ENCODE measurements around the gene SLC25A52. TPM values are rescaled to one million over a fixed set of nuclear protein-coding genes. Genes with fewer than 3 reads are reported as not detected.

The SLC25A52 gene
- total and polyA plus RNA-seq, 2 donors (not counting 3 experiments of a cell fraction or from before 2014, with no cell fraction given) = 0.06 TPM; not detected in 1

- ChIA-PET POLR2A (no interaction called here), CTCF (no interaction called here)
- Histone ChIP-seq H3K4me1 (ENCODE audit: control insufficient read depth, extremely low read depth, insufficient read depth, low read length) (no peaks in the 10 kb centered on the region), H3K27ac (ENCODE audit: insufficient read depth, low read depth, low read length) (no peak overlapping the region), H3K9ac (replicated peaks; ENCODE audit: extremely low read depth, insufficient read depth, low read length) (no peak overlapping the region), H3K27me3 (ENCODE audit: control insufficient read depth in 2 of 2, insufficient read depth in 2 of 2, low read length in 2 of 2) (peaks cover 0 to 2% of the 10 kb centered on the region in 2 experiments), H3K9me3 (replicated peaks; ENCODE audit: control insufficient read depth, insufficient read depth, low read length) (no peaks in the 10 kb centered on the region), H2AFZ (ENCODE audit: low read depth, low read length) (no peak overlapping the region), H4K20me1 (replicated peaks; ENCODE audit: control insufficient read depth, extremely low read depth, insufficient read depth, low read length) (no peaks in the 10 kb centered on the region), H3K9me1 (replicated peaks; ENCODE audit: control insufficient read depth, extremely low read depth, insufficient read depth, low read length) (no peaks in the 10 kb centered on the region), H3K36me3 (ENCODE audit: control insufficient read depth in 2 of 2, extremely low read depth in 1 of 2, insufficient read depth in 2 of 2, low read length in 2 of 2) (no peaks in the 10 kb centered on the region), H3K4me3 (replicated peaks in 1 of 3; ENCODE audit: insufficient read depth in 1 of 3, low read depth in 1 of 3, low read length in 3 of 3) (no peak overlapping the region), H3K79me2 (ENCODE audit: control insufficient read depth, insufficient read depth, low read length) (no peaks in the 10 kb centered on the region), H3K4me2 (ENCODE audit: insufficient read depth, low read length) (no peak overlapping the region)
- dilution Hi-C loops (cut with MboI; ENCODE audit: extremely low pct_ligation_motif_present, low sequenced_read_pairs) (no loop called here), intact Hi-C loops (cut with micrococcal nuclease) (no loop called here)
- no peak for TF ChIP-seq MYC (IDR thresholded peaks at IDR 0.05; ENCODE audit: low read depth, low read length)
- no peak for TF ChIP-seq POLR2A (IDR thresholded peaks at IDR 0.05; ENCODE audit: low read depth, low read length)
- no peak for TF ChIP-seq FOS (IDR thresholded peaks at IDR 0.05; ENCODE audit: borderline replicate concordance, insufficient read depth, low read length)
- no peak for TF ChIP-seq EZH2 (IDR thresholded peaks at IDR 0.05; ENCODE audit: borderline replicate concordance, low read depth, low read length, severe bottlenecking)
- TF ChIP-seq CTCF (IDR thresholded peaks at IDR 0.05; ENCODE audit: extremely low read depth in 1 of 2, insufficient read depth in 1 of 2, low read depth in 1 of 2, low read length in 2 of 2) = no peak
- no TSS peak for BruUV-seq (replicated peaks)
- FAIRE-seq (no peak), DNase-seq (ENCODE audit: low read depth, low spot score) (no peak)
Measured at GRCh38 chr18:31711365-31712172, 49.1 kb downstream of the SLC25A52 start.

- no peak overlapping the region for H3K9ac ChIP-seq (replicated peaks; ENCODE audit: extremely low read depth, insufficient read depth, low read length)
- BruUV-seq (replicated peaks) = no TSS peak
- H3K27me3 ChIP-seq (ENCODE audit: control insufficient read depth in 2 of 2, insufficient read depth in 2 of 2, low read length in 2 of 2) = peaks cover 0 to 2% of the 10 kb centered on the region in 2 experiments
- H4K20me1 ChIP-seq (replicated peaks; ENCODE audit: control insufficient read depth, extremely low read depth, insufficient read depth, low read length) = no peaks in the 10 kb centered on the region
- no peak overlapping the region for H3K4me2 ChIP-seq (ENCODE audit: insufficient read depth, low read length)
- CTCF ChIA-PET = no interaction called here
- FAIRE-seq (no peak), DNase-seq (ENCODE audit: low read depth, low spot score) (no peak)
- dilution Hi-C loops (cut with MboI; ENCODE audit: extremely low pct_ligation_motif_present, low sequenced_read_pairs) (no loop called here), intact Hi-C loops (cut with micrococcal nuclease) (no loop called here)
- H3K4me3 ChIP-seq (replicated peaks in 1 of 3; ENCODE audit: insufficient read depth in 1 of 3, low read depth in 1 of 3, low read length in 3 of 3) = no peak overlapping the region
- no peak overlapping the region for H2AFZ ChIP-seq (ENCODE audit: low read depth, low read length)
- H3K36me3 ChIP-seq (ENCODE audit: control insufficient read depth in 2 of 2, extremely low read depth in 1 of 2, insufficient read depth in 2 of 2, low read length in 2 of 2) = no peaks in the 10 kb centered on the region
- TF ChIP-seq MAX (IDR thresholded peaks at IDR 0.05; ENCODE audit: insufficient read depth, insufficient read length) (no peak), JUN (IDR thresholded peaks at IDR 0.05; ENCODE audit: borderline replicate concordance, insufficient read depth, insufficient read length, low read depth) (no peak), POLR2AphosphoS5 (IDR thresholded peaks at IDR 0.05; ENCODE audit: insufficient read depth, low read depth, low read length) (no peak), CTCF (IDR thresholded peaks at IDR 0.05; ENCODE audit: extremely low read depth in 1 of 2, insufficient read depth in 1 of 2, low read depth in 1 of 2, low read length in 2 of 2) (no peak), GATA2 (IDR thresholded peaks at IDR 0.05; ENCODE audit: insufficient read depth, insufficient read length, low read depth, low read length) (no peak), MYC (IDR thresholded peaks at IDR 0.05; ENCODE audit: low read depth, low read length) (no peak), FOS (IDR thresholded peaks at IDR 0.05; ENCODE audit: borderline replicate concordance, insufficient read depth, low read length) (no peak), POLR2A (IDR thresholded peaks at IDR 0.05; ENCODE audit: low read depth, low read length) (no peak), EZH2 (IDR thresholded peaks at IDR 0.05; ENCODE audit: borderline replicate concordance, low read depth, low read length, severe bottlenecking) (no peak)
- no peak overlapping the region for H3K27ac ChIP-seq (ENCODE audit: insufficient read depth, low read depth, low read length)
- no peaks in the 10 kb centered on the region for H3K4me1 ChIP-seq (ENCODE audit: control insufficient read depth, extremely low read depth, insufficient read depth, low read length)
- no peaks in the 10 kb centered on the region for H3K9me3 ChIP-seq (replicated peaks; ENCODE audit: control insufficient read depth, insufficient read depth, low read length)
- no peaks in the 10 kb centered on the region for H3K9me1 ChIP-seq (replicated peaks; ENCODE audit: control insufficient read depth, extremely low read depth, insufficient read depth, low read length)
- POLR2A ChIA-PET = no interaction called here
- no peaks in the 10 kb centered on the region for H3K79me2 ChIP-seq (ENCODE audit: control insufficient read depth, insufficient read depth, low read length)
Measured at GRCh38 chr18:31710826-31711225, 49.9 kb downstream of the SLC25A52 start.
